Measurements from ENCODE around the gene LRRC7.
"Not testable (repeated sequence)": the region's sequence is repeated elsewhere in the genome, so short reads cannot be mapped to it uniquely, and the experiment has no call there.

Gene LRRC7

GRCh38 chr1:69987881-69988280, 420.2 kb downstream of the LRRC7 start:
- DNase-seq, result peak; percentile 49

- no peak for DNase-seq
These were observed 423.9 kb downstream of the LRRC7 start for GRCh38 chr1:69991644-69992043.

GRCh38 chr1:69992594-69992993, 424.9 kb downstream of the LRRC7 start:
- DNase-seq, result no peak

GRCh38 chr1:69993810-69994209, 426.1 kb downstream of the LRRC7 start:
- no peak for DNase-seq

GRCh38 chr1:69994241-69994640, 426.5 kb downstream of the LRRC7 start:
- no peak for DNase-seq

GRCh38 chr1:69998847-69999246, 431.1 kb downstream of the LRRC7 start:
- no peak for DNase-seq

- DNase-seq, result peak; percentile 30
These were observed 435.6 kb downstream of the LRRC7 start for GRCh38 chr1:70003211-70003908.

- DNase-seq, result no peak
These were observed 437.8 kb downstream of the LRRC7 start for GRCh38 chr1:70005386-70006034.

GRCh38 chr1:70008660-70009059, 440.9 kb downstream of the LRRC7 start:
- no peak for DNase-seq

- DNase-seq, result no peak
These were observed 450.0 kb downstream of the LRRC7 start for GRCh38 chr1:70017770-70018169.

GRCh38 chr1:70024272-70024671, 456.6 kb downstream of the LRRC7 start:
- no peak for DNase-seq

- DNase-seq, result no peak
These were observed 457.3 kb downstream of the LRRC7 start for GRCh38 chr1:70025052-70025451.

- no peak for DNase-seq
These were observed 458.1 kb downstream of the LRRC7 start for GRCh38 chr1:70025846-70026245.

GRCh38 chr1:70033266-70033873, 465.6 kb downstream of the LRRC7 start:
- no peak for DNase-seq

- no peak for DNase-seq
These were observed 466.2 kb downstream of the LRRC7 start for GRCh38 chr1:70033936-70034335.

GRCh38 chr1:70034403-70034802, 466.7 kb downstream of the LRRC7 start:
- peak; percentile 38 for DNase-seq

GRCh38 chr1:70038025-70038424, 470.3 kb downstream of the LRRC7 start:
- no peak for DNase-seq

GRCh38 chr1:70039485-70039884, 471.8 kb downstream of the LRRC7 start:
- DNase-seq, result no peak

GRCh38 chr1:70041317-70042045, 473.8 kb downstream of the LRRC7 start:
- peak; percentile 30 for DNase-seq

- DNase-seq, result peak; percentile 79
These were observed 474.5 kb downstream of the LRRC7 start for GRCh38 chr1:70042090-70042731.

- peak; percentile 47 for DNase-seq
These were observed 476.1 kb downstream of the LRRC7 start for GRCh38 chr1:70043804-70044203.

- no peak for DNase-seq
These were observed 477.1 kb downstream of the LRRC7 start for GRCh38 chr1:70044832-70045231.

GRCh38 chr1:70045581-70045980, 477.9 kb downstream of the LRRC7 start:
- not testable (repeated sequence) for DNase-seq

All from hematopoietic multipotent progenitor cell treated with erythropoietin and hydrocortisone succinate and interleukin-3 and kit ligand, for 4 days (in vitro differentiated cells).